G401 (cell line): ENCODE data around the gene NEUROD1. TPM values are rescaled to one million over a fixed set of nuclear protein-coding genes. Genes with fewer than 3 reads are reported as not detected.
"Not testable (repeated sequence)": the region's sequence is repeated elsewhere in the genome, so short reads cannot be mapped to it uniquely, and the experiment has no call there.

Experiments
- DNase-seq: peaks from one replicate; pipeline ENCODE4 v3.0.0-alpha.2; 2015; ENCODE audit warnings: low spot score
- in situ Hi-C: cut with HindIII; loops from 2 replicates; pipeline ENCODE4 v1.10.0; 2016; ENCODE audit warnings: low sequenced_read_pairs, mixed read lengths
- total RNA-seq: library from RNA; depleted of rRNA; stranded (reverse); fragments of >200 nt; shearing (Covaris generic); gene quantifications from 2 replicates; pipeline ENCODE4 v1.2.3, GENCODE V29; 2014; rRNA removed

Gene NEUROD1
- total RNA-seq, result not detected in 2 replicates

- peak; percentile 99 for DNase-seq
- in situ Hi-C loops, result no loop called here
These were observed at the start of gene NEUROD1 for GRCh38 chr2:181680055-181680936. Gene NEUROD1 (minus strand): TSS chr2:181680517. CDS start chr2:181678860, 1,657 bp downstream.

- no peak for DNase-seq
- in situ Hi-C loops, result no loop called here
These were observed 45.2 kb upstream of the NEUROD1 start for GRCh38 chr2:181725476-181725875.

- in situ Hi-C loops, result no loop called here
- DNase-seq, result no peak
These were observed 44.3 kb upstream of the NEUROD1 start for GRCh38 chr2:181724662-181725061.

- in situ Hi-C loops, result no loop called here
- no peak for DNase-seq
These were observed 43.4 kb upstream of the NEUROD1 start for GRCh38 chr2:181723731-181724130.

GRCh38 chr2:181715033-181715630 lies 34.8 kb upstream of the NEUROD1 start:
- in situ Hi-C loops, result no loop called here
- DNase-seq, result peak; percentile 95

GRCh38 chr2:181711051-181711450 lies 30.7 kb upstream of the NEUROD1 start:
- DNase-seq, in situ Hi-C loops: not testable (repeated sequence)

GRCh38 chr2:181702519-181702918 lies 22.2 kb upstream of the NEUROD1 start:
- in situ Hi-C loops, DNase-seq: not testable (repeated sequence)

- DNase-seq, result no peak
These were observed 17.9 kb upstream of the NEUROD1 start for GRCh38 chr2:181698223-181698622.

GRCh38 chr2:181697571-181697970 lies 17.3 kb upstream of the NEUROD1 start:
- DNase-seq, result no peak
- in situ Hi-C loops, result no loop called here

More at GRCh38 chr2:181698223-181698622, 17.9 kb upstream of the NEUROD1 start:
- in situ Hi-C loops, result no loop called here

- in situ Hi-C loops, result no loop called here
- DNase-seq, result no peak
These were observed 16.8 kb upstream of the NEUROD1 start for GRCh38 chr2:181697126-181697525.

- in situ Hi-C loops, result no loop called here
These were observed 14.0 kb upstream of the NEUROD1 start for GRCh38 chr2:181694271-181694670.

GRCh38 chr2:181690860-181691259 lies 10.5 kb upstream of the NEUROD1 start:
- in situ Hi-C loops, result no loop called here
- DNase-seq, result no peak

More at GRCh38 chr2:181694271-181694670, 14.0 kb upstream of the NEUROD1 start:
- no peak for DNase-seq

- in situ Hi-C loops, result no loop called here
- peak; percentile 68 for DNase-seq
These were observed 6.4 kb upstream of the NEUROD1 start for GRCh38 chr2:181686576-181687185.

- in situ Hi-C loops, result no loop called here
- DNase-seq, result peak; percentile 84
These were observed 4.9 kb upstream of the NEUROD1 start for GRCh38 chr2:181685150-181685688.

- DNase-seq, result peak; percentile 63
- in situ Hi-C loops, result no loop called here
These were observed 4.3 kb upstream of the NEUROD1 start for GRCh38 chr2:181684454-181685149.

GRCh38 chr2:181683518-181684453 lies 3.5 kb upstream of the NEUROD1 start:
- in situ Hi-C loops, result no loop called here
- peak; percentile 76 for DNase-seq

GRCh38 chr2:181682795-181683517 lies 2.6 kb upstream of the NEUROD1 start:
- in situ Hi-C loops, result no loop called here
- no peak for DNase-seq
